ENCODE data around the gene CRAT.
"Not testable (repeated sequence)": the region's sequence is repeated elsewhere in the genome, so short reads cannot be mapped to it uniquely, and the experiment has no call there.

Gene CRAT

GRCh38 chr9:129138476-129139232 is 28.1 kb upstream of the CRAT start:
- DNase-seq: peak in 1 of 5 experiments; percentile 13

DNA sequence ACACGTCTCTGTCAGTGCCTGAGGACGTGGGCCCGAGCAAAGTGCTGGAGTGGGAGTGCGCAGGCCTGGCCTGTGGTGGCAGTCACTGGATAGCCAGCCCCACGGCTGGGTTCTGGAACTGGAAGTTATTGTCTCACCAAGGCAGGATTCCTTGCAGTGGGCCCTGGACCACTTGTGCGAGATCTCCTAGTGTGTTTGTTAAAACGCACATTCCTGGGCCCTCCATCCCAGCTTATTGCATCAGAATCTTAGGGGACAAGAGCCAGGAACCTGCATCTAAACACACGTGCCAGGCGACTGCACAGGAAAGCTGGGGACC is 27.5 kb upstream of the CRAT start:
- DNase-seq: no peak

DNA sequence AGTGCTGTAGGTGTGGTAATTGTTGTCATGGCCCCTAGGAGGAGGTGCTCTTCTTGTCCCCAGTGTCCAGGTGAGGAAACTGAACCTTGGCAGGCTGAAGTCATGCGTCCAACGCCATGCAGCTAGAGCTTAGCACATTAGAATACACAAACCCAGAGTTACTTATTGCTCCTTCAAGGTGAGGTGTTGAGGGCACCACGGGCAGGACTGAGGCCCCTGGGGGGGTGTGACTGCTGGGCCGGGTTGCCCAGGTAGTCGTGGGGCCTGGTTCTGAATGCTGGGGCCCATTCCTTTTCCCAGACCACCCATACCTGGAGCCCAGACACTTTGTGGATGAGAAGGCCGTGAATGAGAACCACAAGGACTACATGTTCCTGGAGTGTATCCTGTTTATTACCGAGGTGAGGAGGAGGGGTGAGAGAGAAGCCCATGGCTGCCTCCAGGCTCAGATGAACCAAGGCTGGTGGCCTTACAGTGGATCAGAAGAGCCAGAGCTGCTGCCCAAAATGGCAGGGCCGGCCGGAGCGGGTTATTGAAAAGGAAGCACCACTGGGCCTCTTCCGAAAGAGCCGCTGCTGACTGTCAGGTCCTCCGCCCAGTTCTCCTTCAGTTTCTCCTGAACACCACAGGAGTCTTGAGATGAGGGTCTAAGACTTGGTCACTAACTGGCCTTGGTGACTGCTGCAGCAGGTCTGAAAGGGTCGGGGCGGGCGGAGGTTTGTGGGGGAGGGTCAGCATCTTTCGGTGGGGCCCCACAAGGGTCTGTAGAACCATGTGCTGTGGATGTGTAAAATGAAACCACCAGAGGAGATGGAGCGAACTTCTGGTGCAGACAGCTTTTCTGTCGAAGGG is 26.9 kb upstream of the CRAT start:
- DNase-seq: no peak

DNA sequence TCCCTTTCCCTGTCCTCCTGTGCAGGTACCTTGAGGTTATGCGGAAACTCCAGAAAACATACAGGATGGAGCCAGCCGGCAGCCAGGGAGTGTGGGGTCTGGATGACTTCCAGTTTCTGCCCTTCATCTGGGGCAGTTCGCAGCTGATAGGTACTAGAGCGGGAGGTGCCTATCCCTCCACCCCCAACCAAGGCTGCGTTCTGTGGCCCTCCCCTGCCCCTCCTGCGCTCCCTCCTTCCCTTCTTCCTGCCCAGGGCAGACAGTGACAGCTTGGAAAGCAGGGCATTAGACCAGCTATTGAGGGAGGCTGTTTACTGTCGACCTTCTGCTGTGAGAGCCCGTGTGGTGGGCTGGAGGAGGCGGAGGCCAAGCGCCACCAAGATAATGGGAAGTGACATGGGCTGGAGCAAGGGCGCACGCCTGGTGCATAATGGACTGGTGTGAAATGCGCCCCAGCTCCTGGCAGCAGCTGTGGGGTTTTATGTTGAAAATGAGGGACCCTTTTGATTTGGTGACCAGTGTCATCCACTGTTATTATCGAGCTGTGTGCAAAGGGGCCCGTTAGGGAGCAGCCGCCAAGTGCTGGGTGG is 25.9 kb upstream of the CRAT start:
- DNase-seq: no peak

- DNase-seq: no peak
These were observed 24.9 kb upstream of the CRAT start for GRCh38 chr9:129135476-129135875.

DNA sequence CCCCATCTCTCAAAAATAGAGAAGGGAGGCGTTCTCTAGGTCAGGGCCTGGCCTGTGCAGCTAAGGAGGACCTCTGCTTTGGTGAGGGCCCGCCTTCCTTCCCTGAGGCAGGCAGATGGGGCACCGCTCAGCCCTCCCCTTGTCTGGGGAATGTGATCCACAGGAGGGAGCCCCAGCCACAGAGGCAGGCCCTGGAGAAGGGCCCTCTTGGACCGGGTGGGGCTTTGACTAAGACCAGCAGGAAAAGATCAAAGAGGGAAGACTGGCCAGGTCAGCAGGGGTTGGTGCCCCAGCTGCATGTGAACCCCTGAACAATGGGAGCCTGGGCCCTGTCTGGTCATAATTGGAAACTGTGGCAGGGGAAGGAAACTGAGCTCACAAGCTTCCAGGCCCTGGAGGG is 22.5 kb upstream of the CRAT start:
- no peak for DNase-seq

- peak; percentile 58 to 80 (median 75) for DNase-seq
These were observed 20.9 kb upstream of the CRAT start for GRCh38 chr9:129131300-129132145.

DNA sequence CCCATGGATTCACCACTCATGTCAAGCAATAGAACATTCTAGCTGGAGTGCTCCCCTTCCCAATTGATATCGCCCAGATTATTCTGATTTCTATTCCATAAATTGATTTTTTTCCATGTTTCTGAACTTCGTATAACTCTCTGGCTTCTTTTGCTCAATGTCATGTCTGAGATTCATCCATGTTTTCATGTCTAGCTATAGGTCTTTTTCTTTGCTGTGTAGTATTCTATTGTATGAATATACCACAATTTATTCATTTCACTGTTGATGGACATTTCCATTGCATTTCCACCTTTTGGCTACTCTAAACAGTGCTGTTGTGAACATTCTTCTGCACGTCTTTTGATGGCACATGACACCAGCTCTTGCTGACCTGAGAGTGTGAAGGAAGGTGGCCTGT is 20.2 kb upstream of the CRAT start:
- no peak for DNase-seq

DNA sequence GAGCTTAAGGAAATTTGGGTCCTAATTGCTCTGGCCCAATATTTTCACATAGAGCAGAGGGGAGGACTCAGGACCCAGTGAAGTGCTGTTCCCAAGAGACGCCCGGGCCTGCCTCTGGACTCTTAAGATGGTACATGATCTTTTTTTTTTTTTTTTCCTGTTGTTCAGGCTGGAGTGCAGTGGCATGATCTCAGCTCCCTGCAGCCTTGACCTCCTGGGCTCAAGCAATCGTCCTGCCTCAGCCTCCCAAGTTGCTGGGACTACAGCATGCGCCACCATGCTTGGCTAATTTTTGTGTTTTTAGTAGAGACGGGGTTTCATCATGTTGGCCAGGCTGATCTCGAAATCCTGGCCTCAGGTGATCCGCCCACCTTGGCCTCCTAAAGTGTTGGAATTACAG is 19.7 kb upstream of the CRAT start:
- DNase-seq: not testable (repeated sequence)

DNA sequence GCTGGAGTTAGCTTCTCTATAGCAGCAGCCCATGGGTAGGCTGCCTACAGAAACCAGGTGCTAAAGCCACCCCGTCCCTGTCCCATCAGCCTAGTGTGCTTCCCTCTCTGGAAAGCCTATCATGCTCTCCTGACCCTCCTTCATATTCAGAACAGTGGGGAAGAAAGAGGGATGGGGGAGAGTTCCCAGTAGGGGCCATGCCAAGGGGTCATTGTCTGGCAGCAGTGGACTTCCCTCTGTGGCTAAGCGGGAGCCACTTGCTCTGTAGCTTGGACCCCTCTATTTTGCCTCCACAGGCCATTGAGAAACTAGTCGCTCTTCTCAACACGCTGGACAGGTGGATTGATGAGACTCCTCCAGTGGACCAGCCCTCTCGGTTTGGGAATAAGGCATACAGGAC is 18.1 kb upstream of the CRAT start:
- no peak for DNase-seq

DNA sequence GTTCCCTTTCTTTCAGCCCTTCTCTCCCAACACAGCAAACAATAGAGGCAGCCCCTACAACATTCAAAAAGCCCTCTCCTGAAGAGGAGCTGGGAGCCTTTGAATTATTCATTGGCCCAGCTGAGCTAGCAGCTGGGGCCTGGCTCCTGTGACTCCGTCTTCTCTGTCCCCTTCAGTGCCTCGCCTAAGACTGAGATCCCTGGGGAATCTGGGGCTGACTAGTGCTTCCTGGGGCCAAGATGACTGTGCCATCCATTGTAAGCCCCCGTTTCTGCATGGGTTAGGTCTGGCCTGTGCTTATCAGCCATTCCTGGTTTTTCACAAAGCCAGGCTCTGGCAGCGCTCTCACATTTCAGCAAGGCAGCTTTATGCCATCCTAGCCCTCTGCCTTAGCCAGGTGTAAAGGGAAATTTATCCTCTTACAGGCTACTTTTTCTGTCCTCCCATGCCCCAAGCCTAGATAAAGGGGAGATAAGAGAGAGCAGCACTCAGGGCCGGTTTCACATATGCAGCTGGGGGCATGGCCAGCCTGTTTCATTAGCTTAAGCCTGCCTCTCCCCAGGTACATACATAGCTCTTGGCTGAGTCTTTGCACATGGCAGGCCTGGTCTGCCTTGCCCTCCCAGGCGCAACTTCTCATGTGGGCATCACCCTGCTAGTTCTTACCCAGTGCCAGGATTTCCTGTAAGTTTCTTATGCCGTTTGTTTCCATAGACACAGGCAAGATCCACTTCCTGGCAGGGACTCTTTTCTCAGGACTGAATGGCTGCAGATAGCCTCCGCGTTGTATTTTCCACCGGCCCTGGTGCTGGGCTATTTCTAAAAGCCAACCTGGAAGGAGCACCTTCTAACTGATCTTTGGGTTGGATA is 16.4 kb upstream of the CRAT start:
- DNase-seq: no peak

DNA sequence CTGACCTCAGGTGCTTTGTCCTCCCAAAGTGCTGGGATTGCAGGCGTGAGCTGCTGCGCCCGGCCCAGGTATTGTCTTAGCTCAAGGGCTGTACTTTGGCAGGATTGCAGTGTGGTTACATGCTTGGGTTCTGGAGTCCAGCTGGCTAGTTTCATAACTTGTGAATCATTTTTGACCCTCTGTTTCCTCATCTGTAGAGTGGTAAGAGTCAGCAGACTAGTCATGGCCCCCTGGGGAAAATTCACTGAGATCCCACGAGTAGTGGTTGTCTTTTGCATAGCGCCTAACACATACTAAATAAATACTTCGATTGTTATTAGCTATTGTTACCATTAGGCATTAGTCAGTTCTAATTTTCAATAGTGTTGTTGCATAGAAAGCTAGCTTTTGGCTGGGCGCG is 14.9 kb upstream of the CRAT start:
- no peak for DNase-seq

DNA sequence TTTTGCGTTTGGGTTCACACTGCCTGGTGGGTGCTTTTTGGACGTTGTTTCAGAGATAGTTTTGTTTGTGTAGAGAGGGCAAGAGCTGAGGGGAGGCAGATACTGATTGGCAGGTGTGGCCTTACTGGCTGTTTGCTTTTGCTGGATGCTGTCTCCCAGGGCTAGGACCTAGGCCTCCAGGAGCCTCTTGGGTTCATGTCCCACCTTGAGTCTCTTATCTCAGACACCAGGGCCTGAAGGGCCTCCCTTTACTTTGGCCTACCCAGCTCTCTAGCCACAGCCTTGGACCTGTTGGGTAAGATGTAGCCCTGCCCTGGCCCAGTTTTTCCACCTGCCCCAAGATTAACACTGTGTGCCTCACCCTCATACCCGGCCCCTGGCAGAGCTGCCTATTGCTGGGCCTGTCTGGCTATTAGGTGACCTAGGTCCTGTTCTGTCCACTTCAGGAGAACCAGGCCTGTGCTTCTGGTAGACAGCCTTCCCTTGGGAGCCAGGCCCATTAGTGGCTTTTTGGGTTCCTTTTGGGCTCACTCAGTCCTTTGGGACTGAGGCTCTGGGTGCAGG is 14.0 kb upstream of the CRAT start:
- no peak for DNase-seq

- not testable (repeated sequence) for DNase-seq
These were observed 12.4 kb upstream of the CRAT start for GRCh38 chr9:129122976-129123375.

GRCh38 chr9:129122133-129122532 is 11.5 kb upstream of the CRAT start:
- DNase-seq: no peak

DNA sequence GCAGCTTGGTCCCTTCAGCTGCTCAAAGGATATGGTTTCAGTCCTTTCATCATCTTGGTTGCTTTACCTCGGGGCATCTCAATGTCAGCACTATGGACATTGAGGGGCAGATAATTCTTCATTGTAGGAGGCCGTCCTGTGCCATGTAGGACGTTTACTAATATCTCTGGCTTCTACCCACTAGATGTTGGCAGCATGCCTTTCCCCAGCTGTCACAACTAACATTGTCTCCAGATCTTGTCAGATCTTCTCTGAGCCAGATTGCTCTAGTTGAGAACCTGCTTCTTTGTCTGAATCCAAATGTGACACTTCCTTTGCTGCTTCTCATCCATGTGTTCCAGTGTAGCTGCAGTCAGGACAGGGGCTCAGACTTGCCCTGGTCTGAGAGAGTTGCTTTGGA is 10.9 kb upstream of the CRAT start:
- no peak for DNase-seq

DNA sequence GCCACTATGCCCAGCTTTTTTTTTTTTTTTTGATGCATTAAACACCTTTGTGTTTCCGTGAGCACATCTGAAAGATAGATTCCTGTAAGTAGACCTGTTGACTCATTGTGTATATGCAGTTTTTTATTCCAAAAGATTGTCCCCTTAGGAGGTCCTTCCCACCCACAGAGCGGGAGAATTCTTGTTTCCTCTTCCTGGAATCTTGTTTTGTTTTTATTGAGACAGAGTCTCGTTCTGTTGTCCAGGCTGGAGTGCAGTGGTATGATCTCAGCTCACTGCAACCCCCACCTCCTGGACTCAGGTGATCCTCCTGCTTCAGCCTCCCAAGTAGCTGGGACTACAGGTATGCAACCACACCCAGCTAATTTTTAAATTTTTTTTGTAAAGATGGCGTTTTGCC is 8.2 kb upstream of the CRAT start:
- no peak for DNase-seq

GRCh38 chr9:129113645-129114304 is 3.2 kb upstream of the CRAT start:
- no peak for DNase-seq

DNA sequence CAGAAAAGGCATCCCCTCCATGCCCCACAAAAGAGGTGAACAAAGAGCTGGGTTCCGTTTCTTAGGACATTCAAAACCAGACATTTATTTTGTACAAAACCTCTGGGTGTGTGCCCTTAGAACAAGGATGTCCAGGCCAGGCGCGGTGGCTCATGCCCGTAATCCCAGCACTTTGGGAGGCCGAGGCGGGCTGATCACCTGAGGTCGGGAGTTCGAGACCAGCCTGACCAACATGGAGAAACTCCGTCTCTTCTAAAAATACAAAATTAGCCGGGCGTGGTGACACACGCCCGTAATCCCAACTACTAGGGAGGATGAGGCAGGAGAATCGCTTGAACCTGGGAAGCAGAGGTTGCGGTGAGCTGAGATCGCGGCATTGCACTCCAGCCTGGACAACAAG is 1.9 kb upstream of the CRAT start:
- DNase-seq: not testable (repeated sequence)

DNA sequence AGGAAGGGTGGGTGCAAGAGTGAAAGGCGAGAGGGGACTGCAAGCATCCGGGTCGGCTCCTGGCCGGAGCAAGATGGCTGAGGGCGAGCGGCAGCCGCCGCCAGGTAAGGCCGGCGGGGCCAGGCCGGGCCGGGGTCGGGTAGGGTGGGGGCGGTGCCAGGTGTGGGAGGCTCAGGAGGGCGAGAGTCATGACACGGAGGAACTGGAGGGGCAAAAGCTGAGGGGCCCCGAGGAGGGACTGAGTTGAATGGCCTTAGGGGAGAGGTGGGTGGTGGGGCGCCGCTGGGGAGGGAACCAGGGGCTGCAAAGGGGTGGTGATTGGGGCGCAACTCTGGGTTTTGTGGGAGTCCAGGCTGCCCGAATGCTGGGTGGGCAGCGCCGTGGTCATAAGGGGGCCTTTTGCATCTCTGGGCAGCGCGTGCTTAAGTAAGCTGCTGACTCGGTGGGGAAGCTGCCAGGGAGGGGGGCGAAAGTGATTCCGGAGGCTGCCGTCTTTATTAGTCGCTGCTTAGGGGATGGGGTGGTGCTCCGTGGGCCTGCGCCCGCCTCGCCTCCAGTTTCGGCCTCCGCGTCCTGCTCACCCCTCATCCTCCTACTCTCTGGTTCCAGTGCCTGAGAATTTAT is 1.0 kb upstream of the CRAT start:
- DNase-seq: peak in 1 of 5 experiments; percentile 57
